ENCODE measurements around the gene PLCB4. TPM values are rescaled to one million over a fixed set of nuclear protein-coding genes. Genes with fewer than 3 reads are reported as not detected.

The PLCB4 gene
- total RNA-seq, 1 donor from 2014 or later: 12.0 TPM

GRCh38 chr20:9290331-9290730, 221.4 kb downstream of the PLCB4 start:
- DNase-seq (ENCODE audit: extremely low spot score in 2 of 2): no peak
- no peaks in the 10 kb centered on the region for H3K9me3 ChIP-seq
- no peaks in the 10 kb centered on the region for H3K36me3 ChIP-seq
- H3K27me3 ChIP-seq: no peaks in the 10 kb centered on the region
- H3K27ac ChIP-seq: no peak overlapping the region
- no peak overlapping the region for H3K4me3 ChIP-seq
- TF ChIP-seq POLR2AphosphoS5 (IDR thresholded peaks at IDR 0.05; ENCODE audit: insufficient read depth in 1 of 2, low read depth in 1 of 2) (no peak), POLR2A (IDR thresholded peaks at IDR 0.05) (no peak), CTCF (IDR thresholded peaks at IDR 0.05) (no peak)
- H3K4me1 ChIP-seq: peaks cover 4% of the 10 kb centered on the region
- intact Hi-C loops (cut with DNase I): no loop called here

- Histone ChIP-seq H3K27ac (no peak overlapping the region), H3K4me1 (peaks cover 4% of the 10 kb centered on the region), H3K27me3 (no peaks in the 10 kb centered on the region), H3K36me3 (no peaks in the 10 kb centered on the region), H3K9me3 (no peaks in the 10 kb centered on the region), H3K4me3 (no peak overlapping the region)
- TF ChIP-seq POLR2A (IDR thresholded peaks at IDR 0.05): no peak
- TF ChIP-seq POLR2AphosphoS5 (IDR thresholded peaks at IDR 0.05; ENCODE audit: insufficient read depth in 1 of 2, low read depth in 1 of 2): no peak
- TF ChIP-seq CTCF (IDR thresholded peaks at IDR 0.05): no peak
- intact Hi-C loops (cut with DNase I): no loop called here
- DNase-seq (ENCODE audit: extremely low spot score in 2 of 2): no peak
These were observed 224.3 kb downstream of the PLCB4 start for GRCh38 chr20:9293145-9293544.

- H3K27me3 ChIP-seq: no peaks in the 10 kb centered on the region
- intact Hi-C loops (cut with DNase I): no loop called here
- DNase-seq (ENCODE audit: extremely low spot score in 2 of 2): no peak
- no peaks in the 10 kb centered on the region for H3K36me3 ChIP-seq
- no peaks in the 10 kb centered on the region for H3K9me3 ChIP-seq
- no peak overlapping the region for H3K4me3 ChIP-seq
- H3K27ac ChIP-seq: no peak overlapping the region
- H3K4me1 ChIP-seq: peaks cover 4% of the 10 kb centered on the region
- TF ChIP-seq POLR2A (IDR thresholded peaks at IDR 0.05): no peak
- TF ChIP-seq CTCF (IDR thresholded peaks at IDR 0.05): no peak
- peak in 1 of 2 donors; percentile 25 for TF ChIP-seq POLR2AphosphoS5 (IDR thresholded peaks at IDR 0.05; ENCODE audit: insufficient read depth in 1 of 2, low read depth in 1 of 2)
These were observed 225.2 kb downstream of the PLCB4 start for GRCh38 chr20:9294041-9294440.

- no peaks in the 10 kb centered on the region for H3K9me3 ChIP-seq
- intact Hi-C loops (cut with DNase I): no loop called here
- no peaks in the 10 kb centered on the region for H3K36me3 ChIP-seq
- H3K4me3 ChIP-seq: no peak overlapping the region
- H3K4me1 ChIP-seq: peaks cover 15% of the 10 kb centered on the region
- no peak overlapping the region for H3K27ac ChIP-seq
- TF ChIP-seq POLR2AphosphoS5 (IDR thresholded peaks at IDR 0.05; ENCODE audit: insufficient read depth in 1 of 2, low read depth in 1 of 2): no peak
- no peak for TF ChIP-seq CTCF (IDR thresholded peaks at IDR 0.05)
- DNase-seq (ENCODE audit: extremely low spot score in 2 of 2): no peak
- no peaks in the 10 kb centered on the region for H3K27me3 ChIP-seq
These were observed 230.0 kb downstream of the PLCB4 start for GRCh38 chr20:9298906-9299305.

- no peak for DNase-seq (ENCODE audit: extremely low spot score in 2 of 2)
- intact Hi-C loops (cut with DNase I): no loop called here
- no peaks in the 10 kb centered on the region for H3K27me3 ChIP-seq
- TF ChIP-seq POLR2A (IDR thresholded peaks at IDR 0.05) (no peak), CTCF (IDR thresholded peaks at IDR 0.05) (no peak), POLR2AphosphoS5 (IDR thresholded peaks at IDR 0.05; ENCODE audit: insufficient read depth in 1 of 2, low read depth in 1 of 2) (no peak)
- no peak overlapping the region for H3K4me3 ChIP-seq
- peaks cover 12% of the 10 kb centered on the region for H3K4me1 ChIP-seq
- no peak overlapping the region for H3K27ac ChIP-seq
- no peaks in the 10 kb centered on the region for H3K9me3 ChIP-seq
- no peaks in the 10 kb centered on the region for H3K36me3 ChIP-seq
These were observed 231.2 kb downstream of the PLCB4 start for GRCh38 chr20:9300080-9300479.

Data from vagina (tissue), 2 donors.